CD4-positive, alpha-beta T cell (primary cell): ENCODE measurements around the gene RAD21L1. TPM values are rescaled to one million over a fixed set of nuclear protein-coding genes. Genes with fewer than 3 reads are reported as not detected.
A peak's percentile ranks its signal among the peaks of the same experiment; 100 is the strongest.
"Not testable (repeated sequence)": the region's sequence is repeated elsewhere in the genome, so short reads cannot be mapped to it uniquely, and the experiment has no call there.

Experiments
- ATAC-seq: fragments of 200-7000 bp; cut with Tn5 transposase; one replicate; pipeline ENCODE4 v1.10.0; 2022; ENCODE audit warnings: mild to moderate bottlenecking; ENCODE audit not compliant: poor library complexity
- CTCF ChIA-PET: fragments of 350-600 bp; sonication (Branson Sonifier 250); formaldehyde crosslinking; loops from one replicate; lab custom pipeline; 2021; ENCODE audit warnings: antibody characterized with exemption, inconsistent platforms; lab: Charles Lee
- POLR2A ChIA-PET: fragments of 350-600 bp; sonication (Branson Sonifier 250); formaldehyde crosslinking; loops from one replicate; lab custom pipeline; 2021; ENCODE audit warnings: antibody characterized with exemption, inconsistent platforms; lab: Charles Lee
- DNase-seq, 14 experiments: peaks; one replicate each; pipeline ENCODE4 v3.0.0-alpha.2; 2013 to 2020; ENCODE audit warnings: mixed read lengths in 2 of 14
- H3K27ac ChIP-seq, 2 donors: one replicate each; pipeline versions ENCODE4 v1.5.1 to v1.7.0; 2013; ENCODE audit warnings: low read length in 2 of 2, low read depth in 1 of 2, mild to moderate bottlenecking in 1 of 2
- H3K27me3 ChIP-seq, 2 experiments: 1 replicate in 1 of 2; 2 replicates in 1 of 2; pipeline versions ENCODE4 v1.6.1 to v1.7.0; 2013; ENCODE audit warnings: low read length in 2 of 2, control low read depth in 1 of 2, mild to moderate bottlenecking in 1 of 2, moderate library complexity in 1 of 2; ENCODE audit not compliant: insufficient read depth in 2 of 2, control insufficient read depth in 1 of 2
- H3K36me3 ChIP-seq: one replicate; pipeline ENCODE4 v1.6.1; 2013; ENCODE audit warnings: low read length, control low read depth; ENCODE audit not compliant: insufficient read depth
- H3K4me1 ChIP-seq: one replicate; pipeline ENCODE4 v1.6.1; 2013; ENCODE audit warnings: low read length, control low read depth; ENCODE audit not compliant: insufficient read depth
- H3K4me3 ChIP-seq: one replicate; pipeline ENCODE4 v1.5.1; 2013; ENCODE audit warnings: mild to moderate bottlenecking, low read length, moderate library complexity
- H3K9me3 ChIP-seq, 2 experiments: 1 replicate in 1 of 2; 2 replicates in 1 of 2; pipeline versions ENCODE4 v1.6.1 to v1.7.0; 2013; ENCODE audit warnings: low read length in 2 of 2, mild to moderate bottlenecking in 2 of 2, control low read depth in 1 of 2, moderate library complexity in 1 of 2; ENCODE audit not compliant: control insufficient read depth in 1 of 2, insufficient read depth in 1 of 2
- H3K27ac Mint-ChIP-seq: one replicate; pipeline ENCODE4 v1.8.0; 2020; ENCODE audit warnings: mixed read lengths
- H3K27me3 Mint-ChIP-seq: one replicate; pipeline ENCODE4 v1.8.0; 2021; ENCODE audit warnings: mixed read lengths
- H3K36me3 Mint-ChIP-seq: one replicate; pipeline ENCODE4 v1.8.0; 2021; ENCODE audit warnings: low read depth, mixed read lengths
- H3K4me1 Mint-ChIP-seq: one replicate; pipeline ENCODE4 v1.8.0; 2021; ENCODE audit warnings: low read depth, mixed read lengths
- H3K4me3 Mint-ChIP-seq: one replicate; pipeline ENCODE4 v1.8.0; 2020; ENCODE audit warnings: mild to moderate bottlenecking, mixed read lengths
- H3K9me3 Mint-ChIP-seq: one replicate; pipeline ENCODE4 v1.8.0; 2020; ENCODE audit warnings: mixed read lengths
- CTCF ChIP-seq: fragments of 200-600 bp; IDR thresholded peaks from one replicate; pipeline ENCODE4 v1.8.0; 2022; ENCODE audit warnings: antibody characterized with exemption, mild to moderate bottlenecking
- intact Hi-C, 2 experiments: fragments of 100-400 bp; cut with DNase I in 1 of 2; cut with micrococcal nuclease in 1 of 2; formaldehyde crosslinking; loops; one replicate each; pipeline versions ENCODE4 v1.15.1 to v1.9.0; 2023 to 2025; cut with DNase I, micrococcal nuclease
- total RNA-seq, 174 experiments: library from RNA in 2 of 174; stranded (reverse) in 2 of 174; gene quantifications; one replicate each; pipeline ENCODE4 v1.2.3 and lab custom pipeline; 2021 to 2026

RAD21L1 gene
- total RNA-seq, 2 experiments from 2014 or later = 0.58 TPM; not detected in 1

- peak; percentile 54 to 84 (median 61) for DNase-seq
- Histone ChIP-seq H3K9me3 (no peaks in the 10 kb centered on the region), H3K27me3 (no peaks in the 10 kb centered on the region), H3K4me3 (no peak overlapping the region), H3K4me1 (peaks cover 30% of the 10 kb centered on the region), H3K36me3 (no peaks in the 10 kb centered on the region), H3K27ac (no peak overlapping the region)
- no peak overlapping the region for H3K27ac Mint-ChIP-seq
- peaks cover 10% of the 10 kb centered on the region for H3K27me3 Mint-ChIP-seq
- no peak overlapping the region for H3K4me3 Mint-ChIP-seq
- TF ChIP-seq CTCF = peak; percentile 88
- intact Hi-C loops = loop anchor here (1.0 to 10.0 kb wide), 9 partner anchors 95 to 397 kb away; partner anchors contain the start of gene PSMF1 (in 1 of the 2)
- H3K9me3 Mint-ChIP-seq = no peaks in the 10 kb centered on the region
- POLR2A ChIA-PET = interaction anchor here (1.1 to 1.3 kb wide), 3 partner anchors 54 to 104 kb away, joined by 3 read pairs; partner anchors contain the start of gene SNPH
- no peaks in the 10 kb centered on the region for H3K36me3 Mint-ChIP-seq
- CTCF ChIA-PET = interaction anchor here (0.6 to 2.6 kb wide), 10 partner anchors 13 to 1276 kb away, joined by 3 to 20 read pairs (median 3); partner anchors contain the start of gene RAD21L1
- H3K4me1 Mint-ChIP-seq = peaks cover 42% of the 10 kb centered on the region
- peak; percentile 87 for ATAC-seq
These were observed 13.0 kb upstream of the RAD21L1 start for GRCh38 chr20:1212607-1213396.

GRCh38 chr20:1214838-1215261, 11.0 kb upstream of the RAD21L1 start:
- H3K27me3 ChIP-seq = no peaks in the 10 kb centered on the region
- no peak overlapping the region for H3K4me3 Mint-ChIP-seq
- no peak overlapping the region for H3K27ac ChIP-seq
- peaks cover 42% of the 10 kb centered on the region for H3K4me1 Mint-ChIP-seq
- no peaks in the 10 kb centered on the region for H3K36me3 Mint-ChIP-seq
- H3K4me3 ChIP-seq = no peak overlapping the region
- ChIA-PET CTCF (interaction anchor here (2.6 kb wide), 1 partner anchor 106 kb away, joined by 10 read pairs; no protein-coding TSS in a partner anchor), POLR2A (interaction anchor here (0.7 to 1.6 kb wide), 2 partner anchors 11 to 51 kb away, joined by 3 to 4 read pairs; partner anchors contain the start of genes RAD21L1 and SNPH)
- no peaks in the 10 kb centered on the region for H3K9me3 ChIP-seq
- ATAC-seq = no peak
- no peaks in the 10 kb centered on the region for H3K9me3 Mint-ChIP-seq
- peak overlapping the region; percentile 88 for H3K27ac Mint-ChIP-seq
- H3K36me3 ChIP-seq = no peaks in the 10 kb centered on the region
- intact Hi-C loops = loop anchor here (5.0 to 10.0 kb wide), 3 partner anchors 220 to 243 kb away; no protein-coding TSS in a partner anchor
- peaks cover 6% of the 10 kb centered on the region for H3K27me3 Mint-ChIP-seq
- peaks cover 30% of the 10 kb centered on the region for H3K4me1 ChIP-seq
- no peak for DNase-seq
- no peak for TF ChIP-seq CTCF

GRCh38 chr20:1215386-1216170, 10.3 kb upstream of the RAD21L1 start:
- Mint-ChIP-seq H3K4me1 (peaks cover 42% of the 10 kb centered on the region), H3K36me3 (no peaks in the 10 kb centered on the region), H3K9me3 (no peaks in the 10 kb centered on the region), H3K27ac (peak overlapping the region; percentile 88), H3K4me3 (peak overlapping the region; percentile 40), H3K27me3 (peaks cover 6% of the 10 kb centered on the region)
- Histone ChIP-seq H3K27ac (peak overlapping the region; percentile 16 to 61), H3K9me3 (no peaks in the 10 kb centered on the region), H3K36me3 (no peaks in the 10 kb centered on the region), H3K27me3 (no peaks in the 10 kb centered on the region), H3K4me1 (peaks cover 30% of the 10 kb centered on the region), H3K4me3 (no peak overlapping the region)
- ChIA-PET CTCF (no interaction called here), POLR2A (interaction anchor here (0.7 to 1.6 kb wide), 2 partner anchors 10 to 50 kb away, joined by 3 to 4 read pairs; partner anchors contain the start of genes RAD21L1 and SNPH)
- intact Hi-C loops = loop anchor here in 1 of 2 experiments (10.0 kb wide), 1 partner anchor 219 kb away; no protein-coding TSS in a partner anchor
- TF ChIP-seq CTCF = no peak
- peak; percentile 65 for ATAC-seq
- peak in 5 of 14 experiments; percentile 26 to 59 (median 41) for DNase-seq

- H3K27ac ChIP-seq, H3K36me3 ChIP-seq, ATAC-seq, H3K27me3 Mint-ChIP-seq, CTCF ChIA-PET, H3K27ac Mint-ChIP-seq, H3K36me3 Mint-ChIP-seq, H3K9me3 Mint-ChIP-seq, H3K27me3 ChIP-seq, H3K9me3 ChIP-seq, H3K4me3 ChIP-seq: not testable (repeated sequence)
- POLR2A ChIA-PET = interaction anchor here (0.6 to 1.6 kb wide), 3 partner anchors 9 to 78 kb away, joined by 3 to 4 read pairs (median 3); partner anchors contain the start of gene RAD21L1
- peak in 4 of 14 experiments; percentile 19 to 32 (median 20) for DNase-seq
- peaks cover 30% of the 10 kb centered on the region for H3K4me1 ChIP-seq
- peak overlapping the region; percentile 25 for H3K4me3 Mint-ChIP-seq
- H3K4me1 Mint-ChIP-seq = peaks cover 42% of the 10 kb centered on the region
- intact Hi-C loops = loop anchor here in 1 of 2 experiments (10.0 kb wide), 1 partner anchor 218 kb away; no protein-coding TSS in a partner anchor
These were observed 9.1 kb upstream of the RAD21L1 start for GRCh38 chr20:1216527-1217427.
